Gastroesophageal sphincter (tissue), 4 donors: Measurements from ENCODE around the gene SLCO3A1. TPM values are rescaled to one million over a fixed set of nuclear protein-coding genes. Genes with fewer than 3 reads are reported as not detected.

Source experiments
- ATAC-seq: fragments of 150-250 bp; one replicate; pipeline ENCODE4 v1.9.1; 2016; ENCODE audit warnings: mild to moderate bottlenecking, moderate library complexity
- H3K27ac ChIP-seq, 4 donors: fragments of 200-600 bp; sonication (generic) in 3 of 4; 1 replicate in 3 of 4; 2 replicates in 1 of 4; pipeline ENCODE4 v1.5.1; 2016 to 2019
- H3K27me3 ChIP-seq: fragments of 200-600 bp; sonication (generic); one replicate; pipeline ENCODE4 v1.5.1; 2019
- H3K36me3 ChIP-seq, 2 donors: fragments of 200-600 bp; sonication (generic); one replicate each; pipeline ENCODE4 v1.5.1; 2019; ENCODE audit warnings: control low read depth in 1 of 2
- H3K4me1 ChIP-seq, 3 donors: fragments of 200-600 bp; sonication (generic); 1 replicate in 2 of 3; 2 replicates in 1 of 3; pipeline ENCODE4 v1.5.1; 2016 to 2019; ENCODE audit warnings: control low read depth in 2 of 3
- H3K4me3 ChIP-seq, 2 donors: fragments of 200-600 bp; sonication (generic); one replicate each; pipeline ENCODE4 v1.5.1; 2019; ENCODE audit warnings: mild to moderate bottlenecking in 1 of 2, moderate library complexity in 1 of 2
- H3K9me3 ChIP-seq, 3 donors: fragments of 200-600 bp; sonication (generic); one replicate each; pipeline ENCODE4 v1.5.1; 2017 to 2019; ENCODE audit warnings: control low read depth in 2 of 3
- EP300 ChIP-seq: sonication (generic); formaldehyde crosslinking; IDR thresholded peaks from one replicate; pipeline ENCODE4 v1.6.1; 2017; ENCODE audit warnings: antibody characterized with exemption, mild to moderate bottlenecking
- POLR2A ChIP-seq, 2 donors: fragments of 450-650 bp; IDR thresholded peaks; one replicate each; pipeline ENCODE4 v1.6.1; 2017; ENCODE audit warnings: antibody characterized with exemption in 2 of 2, mild to moderate bottlenecking in 2 of 2, moderate library complexity in 1 of 2
- POLR2AphosphoS5 ChIP-seq: sonication (generic); formaldehyde crosslinking; IDR thresholded peaks from one replicate; pipeline ENCODE4 v1.6.1; 2017; ENCODE audit warnings: antibody characterized with exemption
- WGBS, 2 donors: methylation state at CpG; one replicate each; pipeline ENCODE4 v1.1.5; 2018; ENCODE audit warnings: low coverage in 1 of 2; 5-methylcytosine and 5-hydroxymethylcytosine counted together
- total RNA-seq, 4 donors: library from RNA; depleted of rRNA; stranded (reverse); fragments of >200 nt; gene quantifications; one replicate each; pipeline ENCODE4 v1.1.0, GENCODE V29; 2016
- TF ChIP-seq, protein P1 (sequence below), 4 experiments: fragments of 200-600 bp in 2 of 4; fragments of 450-650 bp in 2 of 4; sonication (generic) in 1 of 4; IDR thresholded peaks; one replicate each; pipeline ENCODE4 v1.5.1; 2017 to 2019; ENCODE audit warnings: antibody characterized with exemption in 4 of 4, mild to moderate bottlenecking in 2 of 4, moderate library complexity in 2 of 4

The SLCO3A1 gene
- total RNA-seq, 4 donors from 2014 or later: 10.1 to 14.4 (median 12.1) TPM

DNA sequence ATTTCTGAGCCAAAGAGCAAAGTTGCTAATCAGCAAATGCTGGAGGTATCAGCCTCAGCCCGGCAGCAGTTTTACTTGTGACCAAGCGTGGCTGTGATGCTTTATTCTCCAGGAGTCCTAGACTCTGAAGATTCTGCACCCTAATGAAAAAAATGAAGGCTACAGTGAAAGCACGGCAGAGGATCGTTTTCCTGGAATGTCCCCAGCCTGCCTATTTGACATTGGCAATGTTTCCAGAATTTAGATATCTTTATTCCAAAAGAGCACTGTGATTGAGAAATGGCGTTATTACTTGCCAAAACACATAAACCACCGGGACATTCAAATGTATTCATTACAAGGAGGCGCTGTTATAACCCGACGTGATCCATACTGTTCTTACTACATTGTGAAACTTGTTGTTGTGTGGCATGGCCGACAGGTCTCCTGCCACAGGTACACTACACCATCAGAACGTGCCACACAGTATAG, 263.8 kb downstream of the SLCO3A1 start:
- Histone ChIP-seq H3K9me3 (peaks cover 0 to 5% (median 0%) of the 10 kb centered on the region in 3 donors), H3K36me3 (peaks cover 0 to 38% of the 10 kb centered on the region in 2 donors), H3K4me3 (no peak overlapping the region), H3K27ac (no peak overlapping the region), H3K4me1 (peaks cover 0 to 20% (median 6%) of the 10 kb centered on the region in 3 donors), H3K27me3 (no peaks in the 10 kb centered on the region)
- ATAC-seq: peak; percentile 50
- WGBS, 2 donors: 22 to 26% methylated on average over 10 to 11 of the region's 11 CpGs
- TF ChIP-seq POLR2AphosphoS5 (no peak), POLR2A (IDR thresholded peaks at IDR 0.05) (no peak), EP300 (no peak)
- TF ChIP-seq, protein P1, sequence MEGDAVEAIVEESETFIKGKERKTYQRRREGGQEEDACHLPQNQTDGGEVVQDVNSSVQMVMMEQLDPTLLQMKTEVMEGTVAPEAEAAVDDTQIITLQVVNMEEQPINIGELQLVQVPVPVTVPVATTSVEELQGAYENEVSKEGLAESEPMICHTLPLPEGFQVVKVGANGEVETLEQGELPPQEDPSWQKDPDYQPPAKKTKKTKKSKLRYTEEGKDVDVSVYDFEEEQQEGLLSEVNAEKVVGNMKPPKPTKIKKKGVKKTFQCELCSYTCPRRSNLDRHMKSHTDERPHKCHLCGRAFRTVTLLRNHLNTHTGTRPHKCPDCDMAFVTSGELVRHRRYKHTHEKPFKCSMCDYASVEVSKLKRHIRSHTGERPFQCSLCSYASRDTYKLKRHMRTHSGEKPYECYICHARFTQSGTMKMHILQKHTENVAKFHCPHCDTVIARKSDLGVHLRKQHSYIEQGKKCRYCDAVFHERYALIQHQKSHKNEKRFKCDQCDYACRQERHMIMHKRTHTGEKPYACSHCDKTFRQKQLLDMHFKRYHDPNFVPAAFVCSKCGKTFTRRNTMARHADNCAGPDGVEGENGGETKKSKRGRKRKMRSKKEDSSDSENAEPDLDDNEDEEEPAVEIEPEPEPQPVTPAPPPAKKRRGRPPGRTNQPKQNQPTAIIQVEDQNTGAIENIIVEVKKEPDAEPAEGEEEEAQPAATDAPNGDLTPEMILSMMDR (IDR thresholded peaks at IDR 0.05): no peak

DNA sequence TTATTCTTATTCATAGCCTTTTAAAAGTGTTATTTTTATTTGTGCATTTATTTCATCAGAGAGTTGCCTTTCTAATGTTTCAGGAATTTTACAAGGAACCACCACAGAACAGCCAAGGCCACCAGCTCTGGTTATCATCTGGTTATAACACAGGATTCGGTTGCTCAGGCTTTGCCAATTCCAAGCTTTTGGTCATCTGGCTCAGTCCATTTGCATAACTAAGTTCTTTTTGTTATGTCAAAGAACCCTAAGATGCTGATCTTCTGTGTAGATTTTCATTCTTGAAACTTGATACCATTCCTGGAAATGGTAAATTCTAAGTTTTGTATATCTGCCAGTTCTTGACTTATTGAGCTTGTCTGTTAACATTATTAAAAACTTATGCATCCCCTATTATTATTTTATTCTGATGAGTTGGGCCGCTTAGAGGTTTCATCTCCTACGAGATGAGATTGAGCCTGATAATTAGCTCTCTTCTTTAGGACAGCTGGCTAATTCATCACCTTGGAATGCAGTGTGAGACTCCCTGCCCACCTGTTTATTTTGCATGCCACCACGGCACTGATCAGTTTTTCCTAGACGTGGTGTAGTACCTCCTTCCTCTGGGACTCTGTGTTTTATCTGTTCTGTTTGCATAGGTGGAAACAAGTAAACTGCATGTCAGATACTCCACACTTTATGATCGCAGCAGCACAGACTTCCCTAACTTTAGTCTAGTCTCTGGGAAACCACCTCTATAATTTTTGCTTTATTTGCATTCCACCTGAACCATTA, 264.8 kb downstream of the SLCO3A1 start:
- TF ChIP-seq POLR2A (IDR thresholded peaks at IDR 0.05): no peak
- WGBS, 2 donors: 73 to 81% methylated on average over 4 to 6 of the region's 6 CpGs
- no peak for ATAC-seq
- Histone ChIP-seq H3K9me3 (peaks cover 0 to 6% (median 0%) of the 10 kb centered on the region in 3 donors), H3K36me3 (peaks cover 0 to 37% of the 10 kb centered on the region in 2 donors), H3K4me1 (peaks cover 0 to 20% (median 6%) of the 10 kb centered on the region in 3 donors), H3K27ac (no peak overlapping the region), H3K4me3 (no peak overlapping the region), H3K27me3 (no peaks in the 10 kb centered on the region)

DNA sequence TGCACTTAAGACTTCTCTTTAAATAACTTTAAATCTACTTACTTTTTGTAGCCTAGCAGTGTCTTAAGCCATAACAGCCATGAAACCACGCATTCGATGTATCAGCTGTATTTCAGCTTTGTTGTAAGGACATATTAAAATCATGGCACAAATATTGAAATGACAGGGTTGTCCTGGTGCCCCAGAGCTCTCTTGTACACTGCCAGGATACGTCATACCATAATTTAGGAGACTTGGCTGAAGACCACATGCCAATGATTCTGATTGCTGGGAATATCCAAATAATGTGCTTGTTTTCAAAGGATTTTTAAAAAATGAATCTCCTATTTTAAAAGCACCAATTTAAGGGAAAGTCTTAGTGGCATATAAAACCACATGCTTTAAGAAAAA, 265.4 kb downstream of the SLCO3A1 start:
- Histone ChIP-seq H3K27ac (no peak overlapping the region), H3K36me3 (peaks cover 0 to 35% of the 10 kb centered on the region in 2 donors), H3K27me3 (no peaks in the 10 kb centered on the region), H3K4me1 (peaks cover 0 to 20% (median 6%) of the 10 kb centered on the region in 3 donors), H3K4me3 (no peak overlapping the region), H3K9me3 (peaks cover 0 to 6% (median 0%) of the 10 kb centered on the region in 3 donors)
- ATAC-seq: no peak
- TF ChIP-seq, protein P1 (IDR thresholded peaks at IDR 0.05): no peak
- TF ChIP-seq POLR2AphosphoS5 (no peak), POLR2A (IDR thresholded peaks at IDR 0.05) (no peak), EP300 (no peak)
- WGBS, 2 donors: 96 to 97% methylated on average over 3 of the region's 3 CpGs

DNA sequence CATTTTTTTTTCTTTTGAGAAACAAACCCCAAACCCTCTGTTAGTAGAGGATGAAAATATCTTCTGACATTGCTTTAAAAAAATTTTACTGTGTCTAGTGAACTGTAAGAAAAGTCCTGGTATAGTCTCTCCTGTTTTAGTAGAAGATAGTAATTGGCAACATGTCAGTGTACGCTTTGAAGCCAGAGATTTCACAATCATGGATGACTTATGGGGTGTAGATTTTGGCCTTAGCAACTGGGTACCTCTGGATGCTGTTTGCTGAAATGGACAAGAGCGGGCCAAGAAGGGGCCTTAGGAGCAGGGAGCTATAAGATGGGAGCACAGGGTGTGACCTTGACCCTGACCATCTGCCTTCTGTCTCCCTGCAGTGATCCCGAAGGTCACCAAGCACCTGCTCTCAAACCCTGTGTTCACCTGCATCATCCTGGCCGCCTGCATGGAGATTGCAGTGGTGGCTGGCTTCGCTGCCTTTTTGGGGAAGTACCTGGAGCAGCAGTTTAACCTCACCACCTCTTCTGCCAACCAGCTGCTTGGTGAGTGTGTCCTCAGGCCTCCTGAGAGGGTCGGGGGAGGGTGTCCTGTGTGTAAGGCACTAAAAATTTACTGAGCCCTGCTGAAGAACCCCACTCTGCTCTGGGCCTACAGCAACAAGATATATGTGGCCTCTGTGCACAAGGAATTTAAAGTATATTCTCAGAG, 266.7 kb downstream of the SLCO3A1 start:
- no peak overlapping the region for H3K4me3 ChIP-seq
- 20 to 87% methylated on average over 1 to 4 of the region's 6 CpGs for WGBS, 2 donors
- ATAC-seq: no peak
- no peaks in the 10 kb centered on the region for H3K27me3 ChIP-seq
- H3K36me3 ChIP-seq: peaks cover 0 to 38% of the 10 kb centered on the region in 2 donors
- no peak for TF ChIP-seq POLR2AphosphoS5
- H3K27ac ChIP-seq: no peak overlapping the region
- peaks cover 0 to 6% (median 0%) of the 10 kb centered on the region in 3 donors for H3K9me3 ChIP-seq
- H3K4me1 ChIP-seq: peaks cover 0 to 20% (median 6%) of the 10 kb centered on the region in 3 donors

DNA sequence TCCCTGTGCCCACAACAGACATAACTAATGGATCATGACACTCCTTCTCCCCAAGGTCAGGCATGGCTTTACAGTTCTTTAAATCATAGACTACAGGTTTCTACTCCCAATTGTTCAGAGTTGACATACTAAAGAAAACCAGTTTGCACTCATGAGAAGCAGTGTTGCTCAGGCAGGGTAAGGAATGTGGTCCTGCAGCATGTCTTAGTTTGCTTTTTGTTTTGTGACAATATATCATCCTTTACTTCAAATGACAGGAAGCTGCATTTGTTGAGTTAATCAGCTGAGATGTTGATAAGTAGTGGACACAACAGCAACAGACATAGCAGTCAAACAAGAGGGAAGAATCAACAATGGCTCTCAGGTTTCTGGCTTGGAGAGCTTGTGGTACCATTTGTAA, 267.5 kb downstream of the SLCO3A1 start:
- Histone ChIP-seq H3K4me1 (peaks cover 0 to 20% (median 6%) of the 10 kb centered on the region in 3 donors), H3K27ac (no peak overlapping the region), H3K9me3 (peaks cover 0 to 6% (median 0%) of the 10 kb centered on the region in 3 donors), H3K27me3 (no peaks in the 10 kb centered on the region), H3K4me3 (no peak overlapping the region), H3K36me3 (peaks cover 0 to 46% of the 10 kb centered on the region in 2 donors)
- no peak for ATAC-seq
- TF ChIP-seq, protein P1 (IDR thresholded peaks at IDR 0.05): no peak
- TF ChIP-seq EP300: no peak
- no peak for TF ChIP-seq POLR2A (IDR thresholded peaks at IDR 0.05)
- TF ChIP-seq POLR2AphosphoS5: no peak
